Sigmoid colon (tissue), 4 donors: Measurements from ENCODE around the gene KRTAP4-3.

Experiments used
- CTCF ChIP-seq, 4 experiments: fragments of 450-650 bp in 3 of 4; fragments of 200-600 bp in 1 of 4; IDR thresholded peaks; one replicate each; pipeline ENCODE4 v1.5.1; 2016 to 2019; ENCODE audit warnings: antibody characterized with exemption in 4 of 4, mild to moderate bottlenecking in 3 of 4, moderate library complexity in 2 of 4
- EP300 ChIP-seq, 4 donors: sonication (generic); formaldehyde crosslinking; IDR thresholded peaks; one replicate each; pipeline ENCODE4 v1.6.1; 2017; ENCODE audit warnings: antibody characterized with exemption in 4 of 4
- POLR2A ChIP-seq, 2 donors: fragments of 450-650 bp; IDR thresholded peaks; one replicate each; pipeline ENCODE4 v1.6.1; 2016; ENCODE audit warnings: antibody characterized with exemption in 2 of 2, mild to moderate bottlenecking in 2 of 2, moderate library complexity in 2 of 2
- POLR2AphosphoS5 ChIP-seq, 4 donors: sonication (generic); formaldehyde crosslinking; IDR thresholded peaks; one replicate each; pipeline ENCODE4 v1.6.1; 2017; ENCODE audit warnings: antibody characterized with exemption in 4 of 4

GRCh38 chr17:41199421-41200078, 31.5 kb upstream of the KRTAP4-3 start:
- TF ChIP-seq CTCF (IDR thresholded peaks at IDR 0.05) (no peak), POLR2A (IDR thresholded peaks at IDR 0.05) (no peak), POLR2AphosphoS5 (IDR thresholded peaks at IDR 0.05) (no peak), EP300 (IDR thresholded peaks at IDR 0.05) (no peak)
